ENCODE results near the gene PFDN1. TPM values are rescaled to one million over a fixed set of nuclear protein-coding genes. Genes with fewer than 3 reads are reported as not detected.

The PFDN1 gene
- total RNA-seq, 3 donors from 2014 or later (not counting 1 experiment from before 2014, with no cell fraction given), result 28.0 to 39.1 (median 37.6) TPM

GRCh38 chr5:140208065-140208464 is 94.8 kb downstream of the PFDN1 start:
- Mint-ChIP-seq H3K9me3 (no peaks in the 10 kb centered on the region), H3K27me3 (ENCODE audit: low read depth in 2 of 2) (peaks cover 0 to 7% of the 10 kb centered on the region in 2 donors), H3K4me1 (peaks cover 0 to 5% of the 10 kb centered on the region in 2 donors), H3K4me3 (no peak overlapping the region), H3K27ac (no peak overlapping the region), H3K36me3 (no peaks in the 10 kb centered on the region)
- Histone ChIP-seq H3K4me3 (ENCODE audit: low read length) (no peak overlapping the region), H3K27ac (ENCODE audit: low read length) (no peak overlapping the region), H3K9me3 (ENCODE audit: control insufficient read depth, insufficient read depth, low read length) (no peaks in the 10 kb centered on the region), H3K27me3 (ENCODE audit: control insufficient read depth, insufficient read depth, low read length) (no peaks in the 10 kb centered on the region), H3K36me3 (ENCODE audit: control insufficient read depth, insufficient read depth, low read length) (no peaks in the 10 kb centered on the region), H3K4me1 (ENCODE audit: control insufficient read depth, insufficient read depth, low read length) (no peaks in the 10 kb centered on the region)
- TF ChIP-seq CTCF (IDR thresholded peaks at IDR 0.05), result no peak
- intact Hi-C loops (cut with micrococcal nuclease), result no loop called here
- no peak for ATAC-seq
- DNase-seq, result no peak

- Histone ChIP-seq H3K4me3 (ENCODE audit: low read length) (no peak overlapping the region), H3K9me3 (ENCODE audit: control insufficient read depth, insufficient read depth, low read length) (no peaks in the 10 kb centered on the region), H3K4me1 (ENCODE audit: control insufficient read depth, insufficient read depth, low read length) (no peaks in the 10 kb centered on the region), H3K27ac (ENCODE audit: low read length) (no peak overlapping the region), H3K36me3 (ENCODE audit: control insufficient read depth, insufficient read depth, low read length) (no peaks in the 10 kb centered on the region), H3K27me3 (ENCODE audit: control insufficient read depth, insufficient read depth, low read length) (no peaks in the 10 kb centered on the region)
- peaks cover 0 to 7% of the 10 kb centered on the region in 2 donors for H3K27me3 Mint-ChIP-seq (ENCODE audit: low read depth in 2 of 2)
- H3K36me3 Mint-ChIP-seq, result no peaks in the 10 kb centered on the region
- H3K4me3 Mint-ChIP-seq, result no peak overlapping the region
- peaks cover 0 to 5% of the 10 kb centered on the region in 2 donors for H3K4me1 Mint-ChIP-seq
- no peak overlapping the region for H3K27ac Mint-ChIP-seq
- no peak for DNase-seq
- no peaks in the 10 kb centered on the region for H3K9me3 Mint-ChIP-seq
- WGBS (ENCODE audit: insufficient coverage), result 79% methylated on average over 2 of the region's 2 CpGs
- TF ChIP-seq CTCF (IDR thresholded peaks at IDR 0.05), result no peak
- intact Hi-C loops (cut with micrococcal nuclease), result no loop called here
- no peak for ATAC-seq
Observed at GRCh38 chr5:140207250-140207964, 95.5 kb downstream of the PFDN1 start.

- ATAC-seq, result no peak
- no peaks in the 10 kb centered on the region for H3K27me3 ChIP-seq (ENCODE audit: control insufficient read depth, insufficient read depth, low read length)
- no peaks in the 10 kb centered on the region for H3K36me3 ChIP-seq (ENCODE audit: control insufficient read depth, insufficient read depth, low read length)
- no peak for DNase-seq
- no peaks in the 10 kb centered on the region for H3K9me3 ChIP-seq (ENCODE audit: control insufficient read depth, insufficient read depth, low read length)
- peaks cover 0 to 5% of the 10 kb centered on the region in 2 donors for H3K4me1 Mint-ChIP-seq
- H3K27me3 Mint-ChIP-seq (ENCODE audit: low read depth in 2 of 2), result peaks cover 0 to 10% of the 10 kb centered on the region in 2 donors
- no peaks in the 10 kb centered on the region for H3K4me1 ChIP-seq (ENCODE audit: control insufficient read depth, insufficient read depth, low read length)
- H3K4me3 Mint-ChIP-seq, result no peak overlapping the region
- H3K4me3 ChIP-seq (ENCODE audit: low read length), result no peak overlapping the region
- no peak for TF ChIP-seq CTCF (IDR thresholded peaks at IDR 0.05)
- no peaks in the 10 kb centered on the region for H3K36me3 Mint-ChIP-seq
- no peak overlapping the region for H3K27ac ChIP-seq (ENCODE audit: low read length)
- WGBS (ENCODE audit: insufficient coverage), result 94% methylated on average over 4 of the region's 4 CpGs
- intact Hi-C loops (cut with micrococcal nuclease), result no loop called here
- H3K27ac Mint-ChIP-seq, result no peak overlapping the region
- no peaks in the 10 kb centered on the region for H3K9me3 Mint-ChIP-seq
Observed at GRCh38 chr5:140205952-140206351, 96.9 kb downstream of the PFDN1 start.

DNA sequence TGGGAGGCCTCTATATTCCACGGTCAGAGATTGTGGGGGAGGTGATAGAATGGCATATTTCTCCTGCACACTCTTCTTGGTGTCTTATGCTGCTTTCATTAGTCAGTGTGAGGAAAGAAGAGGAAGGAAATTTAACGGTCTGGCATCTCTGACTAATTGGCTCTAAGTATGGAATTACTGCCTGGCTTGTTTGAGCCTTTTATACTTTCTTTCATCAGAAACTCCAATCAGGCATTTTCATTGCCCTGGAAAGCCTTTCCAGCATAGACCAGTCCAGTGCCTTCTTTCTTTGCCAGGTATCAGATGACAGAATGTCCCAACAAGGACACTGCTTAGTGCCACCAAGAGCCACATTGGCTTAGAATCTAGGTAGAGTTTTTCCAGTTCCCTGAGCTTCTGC is 97.7 kb downstream of the PFDN1 start:
- peaks cover 0 to 5% of the 10 kb centered on the region in 2 donors for H3K4me1 Mint-ChIP-seq

More for the DNA sequence above, 97.7 kb downstream of the PFDN1 start:
- no peak for TF ChIP-seq CTCF (IDR thresholded peaks at IDR 0.05)
- ATAC-seq (no peak), DNase-seq (no peak)
- Mint-ChIP-seq H3K36me3 (no peaks in the 10 kb centered on the region), H3K27me3 (ENCODE audit: low read depth in 2 of 2) (peaks cover 0 to 10% of the 10 kb centered on the region in 2 donors), H3K4me3 (no peak overlapping the region), H3K9me3 (no peaks in the 10 kb centered on the region), H3K27ac (no peak overlapping the region)
- 42% methylated on average over 2 of the region's 2 CpGs for WGBS (ENCODE audit: insufficient coverage)
- no peaks in the 10 kb centered on the region for H3K4me1 ChIP-seq (ENCODE audit: control insufficient read depth, insufficient read depth, low read length)
- no peak overlapping the region for H3K4me3 ChIP-seq (ENCODE audit: low read length)
- H3K9me3 ChIP-seq (ENCODE audit: control insufficient read depth, insufficient read depth, low read length), result no peaks in the 10 kb centered on the region
- no peaks in the 10 kb centered on the region for H3K27me3 ChIP-seq (ENCODE audit: control insufficient read depth, insufficient read depth, low read length)
- no peaks in the 10 kb centered on the region for H3K36me3 ChIP-seq (ENCODE audit: control insufficient read depth, insufficient read depth, low read length)
- intact Hi-C loops (cut with micrococcal nuclease), result no loop called here
- no peak overlapping the region for H3K27ac ChIP-seq (ENCODE audit: low read length)
